PFSK-1 (cell line): ENCODE data around the gene HAUS6.

ENCODE experiments used
- POLR2AphosphoS5 ChIP-seq: IDR thresholded peaks from 2 replicates; pipeline ENCODE4 v1.6.1; 2012; ENCODE audit warnings: low read depth, mild to moderate bottlenecking, control low read depth, low read length, moderate library complexity
- REST ChIP-seq, 2 experiments: IDR thresholded peaks; 2 replicates each; pipeline versions ENCODE4 v1.6.1 to v1.8.0; 2011 to 2012; ENCODE audit warnings: low read depth in 2 of 2, low read length in 2 of 2, control low read depth in 1 of 2, inconsistent platforms in 1 of 2, mild to moderate bottlenecking in 1 of 2, moderate library complexity in 1 of 2; ENCODE audit not compliant: insufficient read depth in 1 of 2
- SIN3A ChIP-seq: IDR thresholded peaks from 2 replicates; pipeline ENCODE4 v1.6.1; 2012; ENCODE audit warnings: mild to moderate bottlenecking, low read length, moderate library complexity, borderline replicate concordance; ENCODE audit not compliant: insufficient read depth
- TAF1 ChIP-seq: IDR thresholded peaks from 2 replicates; pipeline ENCODE4 v1.6.1; 2012; ENCODE audit warnings: low read length, control low read depth, borderline replicate concordance; ENCODE audit not compliant: insufficient read depth

DNA sequence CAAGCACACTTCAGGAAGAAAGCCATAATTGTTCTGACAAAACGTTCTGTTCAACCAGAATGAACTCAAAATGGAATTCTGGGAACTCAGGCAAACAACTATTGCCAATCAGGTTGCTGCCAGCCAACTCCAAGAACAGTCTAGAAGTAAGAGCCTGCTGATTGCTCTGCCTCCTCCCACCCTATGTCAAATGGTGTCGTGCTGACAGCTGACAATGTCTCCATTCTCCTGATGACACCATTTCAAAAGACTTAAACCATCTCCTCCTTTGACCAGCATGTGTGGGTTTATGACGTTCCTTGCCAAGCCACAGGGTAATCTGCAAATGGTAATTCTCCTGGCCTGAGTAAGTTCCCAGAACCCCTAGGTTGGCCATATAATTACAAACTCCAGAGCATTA is 46.5 kb upstream of the HAUS6 start:
- TF ChIP-seq REST (IDR thresholded peaks at IDR 0.05; ENCODE audit: insufficient read depth in 1 of 2, low read depth in 2 of 2, low read length in 2 of 2) (no peak), POLR2AphosphoS5 (no peak), TAF1 (no peak), SIN3A (no peak)
